Measurements from ENCODE around the gene ACER2.

ACER2 gene

DNA sequence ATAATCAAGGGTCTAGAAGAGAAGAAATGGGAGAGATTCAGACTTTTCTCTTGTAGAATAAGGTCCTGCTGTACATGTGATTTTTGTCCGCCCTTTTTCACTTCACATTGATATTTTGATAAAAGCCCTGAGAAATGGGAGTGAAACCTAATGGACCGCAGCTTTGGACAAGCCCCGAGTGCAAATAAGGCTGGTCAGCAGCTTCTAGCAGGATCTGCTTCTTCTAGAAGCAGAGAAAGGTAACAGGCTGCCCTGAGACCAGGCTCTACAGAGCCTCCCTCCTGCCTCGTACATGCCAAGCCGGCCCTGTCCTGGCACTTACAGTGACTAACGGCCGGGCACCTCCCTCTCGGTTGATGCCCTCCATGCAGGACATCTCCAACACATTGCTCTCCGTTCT lies 33.4 kb downstream of the ACER2 start:
- H4K91ac ChIP-seq (ENCODE audit: low read depth, low read length): no peak overlapping the region
- no peaks in the 10 kb centered on the region for H3K79me1 ChIP-seq (ENCODE audit: low read length)
- H2BK120ac ChIP-seq (ENCODE audit: insufficient read depth, low read length, poor library complexity): no peak overlapping the region
- no peak overlapping the region for H4K12ac ChIP-seq (ENCODE audit: low read depth, low read length)
- no peak overlapping the region for H3K4me3 ChIP-seq (ENCODE audit: low read depth, low read length)
- no peak overlapping the region for H2BK5ac ChIP-seq (ENCODE audit: low read depth, low read length, poor library complexity)
- no peak overlapping the region for H4K8ac ChIP-seq (ENCODE audit: low read depth, low read length)
- peak overlapping the region; percentile 7 for H3K23ac ChIP-seq (ENCODE audit: low read length)
- no peak overlapping the region for H3K4ac ChIP-seq (ENCODE audit: low read depth, low read length)
- H3K27me3 ChIP-seq (ENCODE audit: insufficient read depth, low read length): no peaks in the 10 kb centered on the region
- H3K27ac ChIP-seq (ENCODE audit: low read depth, low read length): no peak overlapping the region
- no peak overlapping the region for H3K9ac ChIP-seq (ENCODE audit: low read length)
- no peak overlapping the region for H3K18ac ChIP-seq (ENCODE audit: low read length)
- no CpG with 5 or more reads among the region's 9 CpGs for WGBS (ENCODE audit: extremely low coverage, insufficient coverage, insufficient read length)
- DNase-seq: no peak
- H3K79me2 ChIP-seq (ENCODE audit: control insufficient read depth, insufficient read depth, low read length, poor library complexity): no peaks in the 10 kb centered on the region
- peaks cover 1% of the 10 kb centered on the region for H3K9me3 ChIP-seq (ENCODE audit: insufficient read depth, low read depth, low read length)
- H3K36me3 ChIP-seq (ENCODE audit: control insufficient read depth in 1 of 2, insufficient read depth in 2 of 2, low read length in 2 of 2): peaks cover 3 to 6% of the 10 kb centered on the region in 2 experiments
- no peak overlapping the region for H3K14ac ChIP-seq (ENCODE audit: low read length)
- H2AFZ ChIP-seq (ENCODE audit: insufficient read depth, low read length, poor library complexity): no peak overlapping the region
- no peak overlapping the region for H3K4me2 ChIP-seq (ENCODE audit: low read length)
- no peak overlapping the region for H2BK12ac ChIP-seq (ENCODE audit: low read length)
- peaks cover 6 to 8% of the 10 kb centered on the region in 2 experiments for H3K4me1 ChIP-seq (ENCODE audit: control insufficient read depth in 1 of 2, insufficient read depth in 2 of 2, low read length in 2 of 2)
- H2AK5ac ChIP-seq (ENCODE audit: low read length): no peak overlapping the region

GRCh38 chr9:19445452-19445851 lies 36.6 kb downstream of the ACER2 start:
- Histone ChIP-seq H4K12ac (ENCODE audit: low read depth, low read length) (no peak overlapping the region), H3K18ac (ENCODE audit: low read length) (no peak overlapping the region), H3K79me2 (ENCODE audit: control insufficient read depth, insufficient read depth, low read length, poor library complexity) (no peaks in the 10 kb centered on the region), H3K9me3 (ENCODE audit: insufficient read depth, low read depth, low read length) (peaks cover 1% of the 10 kb centered on the region), H4K8ac (ENCODE audit: low read depth, low read length) (no peak overlapping the region), H3K27ac (ENCODE audit: low read depth, low read length) (no peak overlapping the region), H3K4me3 (ENCODE audit: low read depth, low read length) (no peak overlapping the region), H3K27me3 (ENCODE audit: insufficient read depth, low read length) (no peaks in the 10 kb centered on the region), H2BK5ac (ENCODE audit: low read depth, low read length, poor library complexity) (no peak overlapping the region), H2AFZ (ENCODE audit: insufficient read depth, low read length, poor library complexity) (no peak overlapping the region), H3K9ac (ENCODE audit: low read length) (no peak overlapping the region), H2BK12ac (ENCODE audit: low read length) (no peak overlapping the region), H2BK120ac (ENCODE audit: insufficient read depth, low read length, poor library complexity) (no peak overlapping the region), H3K4ac (ENCODE audit: low read depth, low read length) (no peak overlapping the region), H4K91ac (ENCODE audit: low read depth, low read length) (no peak overlapping the region), H3K4me2 (ENCODE audit: low read length) (no peak overlapping the region), H3K79me1 (ENCODE audit: low read length) (no peaks in the 10 kb centered on the region), H2AK5ac (ENCODE audit: low read length) (no peak overlapping the region), H3K23ac (ENCODE audit: low read length) (no peak overlapping the region), H3K14ac (ENCODE audit: low read length) (no peak overlapping the region), H3K4me1 (ENCODE audit: control insufficient read depth in 1 of 2, insufficient read depth in 2 of 2, low read length in 2 of 2) (peaks cover 6 to 8% of the 10 kb centered on the region in 2 experiments), H3K36me3 (ENCODE audit: control insufficient read depth in 1 of 2, insufficient read depth in 2 of 2, low read length in 2 of 2) (peaks cover 3 to 6% of the 10 kb centered on the region in 2 experiments)
- peak in 1 of 2 donors; percentile 38 for DNase-seq
- no CpG with 5 or more reads among the region's 2 CpGs for WGBS (ENCODE audit: extremely low coverage, insufficient coverage, insufficient read length)

- Histone ChIP-seq H4K12ac (ENCODE audit: low read depth, low read length) (no peak overlapping the region), H4K8ac (ENCODE audit: low read depth, low read length) (no peak overlapping the region), H4K91ac (ENCODE audit: low read depth, low read length) (no peak overlapping the region), H2BK120ac (ENCODE audit: insufficient read depth, low read length, poor library complexity) (no peak overlapping the region), H3K27ac (ENCODE audit: low read depth, low read length) (no peak overlapping the region), H3K36me3 (ENCODE audit: control insufficient read depth in 1 of 2, insufficient read depth in 2 of 2, low read length in 2 of 2) (peaks cover 6% of the 10 kb centered on the region in 2 experiments), H3K9ac (ENCODE audit: low read length) (no peak overlapping the region), H3K4me3 (ENCODE audit: low read depth, low read length) (no peak overlapping the region), H3K79me2 (ENCODE audit: control insufficient read depth, insufficient read depth, low read length, poor library complexity) (no peaks in the 10 kb centered on the region), H2BK12ac (ENCODE audit: low read length) (no peak overlapping the region), H2AK5ac (ENCODE audit: low read length) (no peak overlapping the region), H3K23ac (ENCODE audit: low read length) (no peak overlapping the region), H2BK5ac (ENCODE audit: low read depth, low read length, poor library complexity) (no peak overlapping the region), H3K79me1 (ENCODE audit: low read length) (no peaks in the 10 kb centered on the region), H3K18ac (ENCODE audit: low read length) (no peak overlapping the region), H3K9me3 (ENCODE audit: insufficient read depth, low read depth, low read length) (peaks cover 1% of the 10 kb centered on the region), H3K4me1 (ENCODE audit: control insufficient read depth in 1 of 2, insufficient read depth in 2 of 2, low read length in 2 of 2) (peaks cover 6 to 8% of the 10 kb centered on the region in 2 experiments), H3K4ac (ENCODE audit: low read depth, low read length) (no peak overlapping the region), H2AFZ (ENCODE audit: insufficient read depth, low read length, poor library complexity) (no peak overlapping the region), H3K4me2 (ENCODE audit: low read length) (no peak overlapping the region), H3K14ac (ENCODE audit: low read length) (no peak overlapping the region), H3K27me3 (ENCODE audit: insufficient read depth, low read length) (no peaks in the 10 kb centered on the region)
- no peak for DNase-seq
- WGBS (ENCODE audit: extremely low coverage, insufficient coverage, insufficient read length): no CpG with 5 or more reads among the region's 7 CpGs
Measured at GRCh38 chr9:19446361-19446861, 37.6 kb downstream of the ACER2 start.

DNA sequence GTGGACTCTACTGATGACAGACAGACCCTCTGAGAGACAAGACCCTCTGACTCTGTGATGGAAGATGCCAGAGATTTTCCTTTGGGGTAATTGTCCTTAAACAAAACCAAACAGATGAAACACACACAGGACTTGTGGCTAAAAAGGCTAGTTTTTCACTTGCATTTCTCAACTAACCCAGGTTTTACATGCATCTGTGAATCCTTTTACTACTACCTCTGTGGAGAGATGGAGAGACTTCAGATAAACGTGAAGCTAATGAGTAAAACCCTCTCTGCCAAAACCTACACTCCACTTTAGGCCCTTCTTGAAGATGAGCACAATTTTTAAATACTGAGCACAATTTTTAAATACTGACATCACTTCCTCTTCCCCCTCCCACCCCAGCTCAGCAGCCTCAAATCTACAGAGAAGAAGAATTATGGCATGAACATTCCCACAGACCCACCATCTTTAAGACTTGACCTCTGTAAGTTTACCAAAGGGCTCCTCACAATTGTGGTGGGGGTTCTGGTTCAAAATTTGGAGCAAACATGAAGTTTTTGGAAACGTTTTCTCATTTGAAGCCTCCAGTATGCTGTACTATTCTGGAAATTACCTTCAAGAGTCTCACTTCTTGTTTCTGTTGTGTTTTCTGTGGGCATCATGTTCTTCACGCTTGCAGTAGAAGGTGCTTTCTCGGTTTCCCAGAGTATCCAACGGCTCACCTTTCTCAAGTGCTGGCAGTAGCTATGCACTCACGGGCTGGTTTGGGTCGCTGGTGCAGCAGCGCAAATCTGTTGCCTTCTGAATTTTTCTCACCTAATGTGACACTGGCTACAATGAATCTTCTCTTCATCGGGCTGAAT lies 42.7 kb downstream of the ACER2 start:
- H3K27ac ChIP-seq (ENCODE audit: low read depth, low read length): no peak overlapping the region
- H3K4me3 ChIP-seq (ENCODE audit: low read depth, low read length): no peak overlapping the region
- no peaks in the 10 kb centered on the region for H3K79me2 ChIP-seq (ENCODE audit: control insufficient read depth, insufficient read depth, low read length, poor library complexity)
- no peak overlapping the region for H3K4me2 ChIP-seq (ENCODE audit: low read length)
- no peak overlapping the region for H4K8ac ChIP-seq (ENCODE audit: low read depth, low read length)
- H2BK120ac ChIP-seq (ENCODE audit: insufficient read depth, low read length, poor library complexity): no peak overlapping the region
- H3K14ac ChIP-seq (ENCODE audit: low read length): no peak overlapping the region
- no peak overlapping the region for H2BK12ac ChIP-seq (ENCODE audit: low read length)
- H3K4ac ChIP-seq (ENCODE audit: low read depth, low read length): no peak overlapping the region
- H4K91ac ChIP-seq (ENCODE audit: low read depth, low read length): no peak overlapping the region
- H3K36me3 ChIP-seq (ENCODE audit: control insufficient read depth in 1 of 2, insufficient read depth in 2 of 2, low read length in 2 of 2): peaks cover 2 to 5% of the 10 kb centered on the region in 2 experiments
- WGBS (ENCODE audit: extremely low coverage, insufficient coverage, insufficient read length): no CpG with 5 or more reads among the region's 9 CpGs
- no peaks in the 10 kb centered on the region for H3K79me1 ChIP-seq (ENCODE audit: low read length)
- no peak overlapping the region for H2AFZ ChIP-seq (ENCODE audit: insufficient read depth, low read length, poor library complexity)
- H3K9me3 ChIP-seq (ENCODE audit: insufficient read depth, low read depth, low read length): no peaks in the 10 kb centered on the region
- H3K27me3 ChIP-seq (ENCODE audit: insufficient read depth, low read length): no peaks in the 10 kb centered on the region
- H2BK5ac ChIP-seq (ENCODE audit: low read depth, low read length, poor library complexity): no peak overlapping the region
- DNase-seq: no peak
- H3K18ac ChIP-seq (ENCODE audit: low read length): no peak overlapping the region
- H3K4me1 ChIP-seq (ENCODE audit: control insufficient read depth in 1 of 2, insufficient read depth in 2 of 2, low read length in 2 of 2): no peaks in the 10 kb centered on the region
- no peak overlapping the region for H4K12ac ChIP-seq (ENCODE audit: low read depth, low read length)
- no peak overlapping the region for H3K23ac ChIP-seq (ENCODE audit: low read length)
- H2AK5ac ChIP-seq (ENCODE audit: low read length): no peak overlapping the region
- no peak overlapping the region for H3K9ac ChIP-seq (ENCODE audit: low read length)
